H9 (cell line): ENCODE results near the gene B3GALT5. TPM values are rescaled to one million over a fixed set of nuclear protein-coding genes. Genes with fewer than 3 reads are reported as not detected.

Experiments
- DNase-seq: peaks from one replicate; pipeline ENCODE4 v3.0.0-alpha.2; 2017
- H2AFZ ChIP-seq: one replicate; pipeline ENCODE4 v1.6.1; 2013; ENCODE audit warnings: mild to moderate bottlenecking, low read length, control low read depth, moderate library complexity
- H2AK5ac ChIP-seq: 2 replicates; pipeline ENCODE4 v1.6.1; 2013; ENCODE audit warnings: low read length, control low read depth, mixed read lengths; ENCODE audit not compliant: insufficient read length
- H2BK120ac ChIP-seq: one replicate; pipeline ENCODE4 v1.6.1; 2013; ENCODE audit warnings: low read depth, mild to moderate bottlenecking, low read length, control low read depth, inconsistent platforms; ENCODE audit not compliant: poor library complexity, severe bottlenecking
- H2BK12ac ChIP-seq: 2 replicates; pipeline ENCODE4 v1.6.1; 2013; ENCODE audit warnings: low read length, control low read depth, mixed read lengths, low read depth; ENCODE audit not compliant: insufficient read length
- H2BK15ac ChIP-seq: 2 replicates; pipeline ENCODE4 v1.6.1; 2013; ENCODE audit warnings: low read depth, low read length, control low read depth
- H2BK20ac ChIP-seq: one replicate; pipeline ENCODE4 v1.6.1; 2013; ENCODE audit warnings: low read depth, mild to moderate bottlenecking, low read length, control low read depth, inconsistent platforms; ENCODE audit not compliant: poor library complexity, severe bottlenecking
- H2BK5ac ChIP-seq: 2 replicates; pipeline ENCODE4 v1.6.1; 2013; ENCODE audit warnings: low read length, control low read depth, mixed read lengths; ENCODE audit not compliant: insufficient read length
- H3K14ac ChIP-seq: 2 replicates; pipeline ENCODE4 v1.6.1; 2013; ENCODE audit warnings: low read length, control low read depth; ENCODE audit not compliant: insufficient read depth
- H3K18ac ChIP-seq: 2 replicates; pipeline ENCODE4 v1.6.1; 2013; ENCODE audit warnings: low read depth, mild to moderate bottlenecking, mixed read lengths, low read length, control low read depth; ENCODE audit not compliant: insufficient read length
- H3K23ac ChIP-seq: 2 replicates; pipeline ENCODE4 v1.6.1; 2013; ENCODE audit warnings: low read length, control low read depth, mixed read lengths, low read depth; ENCODE audit not compliant: insufficient read length
- H3K23me2 ChIP-seq: 2 replicates; pipeline ENCODE4 v1.6.1; 2013; ENCODE audit warnings: low read depth, mild to moderate bottlenecking, mixed read lengths, low read length, control low read depth; ENCODE audit not compliant: insufficient read length, poor library complexity, severe bottlenecking
- H3K27ac ChIP-seq: 2 replicates; pipeline ENCODE4 v1.5.1; 2013; ENCODE audit warnings: low read length, control low read depth, mixed read lengths, low read depth; ENCODE audit not compliant: insufficient read length
- H3K27me3 ChIP-seq: 2 replicates; pipeline ENCODE4 v1.6.1; 2013; ENCODE audit warnings: low read length, control low read depth, inconsistent platforms; ENCODE audit not compliant: insufficient read depth
- H3K4ac ChIP-seq: 2 replicates; pipeline ENCODE4 v1.6.1; 2013; ENCODE audit warnings: low read depth, mild to moderate bottlenecking, control low read depth, inconsistent platforms, low read length, moderate library complexity
- H3K4me1 ChIP-seq: 2 replicates; pipeline ENCODE4 v1.6.1; 2013; ENCODE audit warnings: low read length, control low read depth, inconsistent platforms; ENCODE audit not compliant: insufficient read depth
- H3K4me2 ChIP-seq: 2 replicates; pipeline ENCODE4 v1.6.1; 2013; ENCODE audit warnings: low read length, control low read depth, mixed read lengths; ENCODE audit not compliant: insufficient read length, insufficient read depth
- H3K56ac ChIP-seq: 2 replicates; pipeline ENCODE4 v1.6.1; 2013; ENCODE audit warnings: low read depth, mild to moderate bottlenecking, mixed read lengths, low read length, control low read depth; ENCODE audit not compliant: insufficient read length
- H3K79me1 ChIP-seq: 2 replicates; pipeline ENCODE4 v1.6.1; 2013; ENCODE audit warnings: low read depth, mild to moderate bottlenecking, moderate library complexity, low read length, control low read depth, inconsistent platforms; ENCODE audit not compliant: insufficient read depth, poor library complexity, severe bottlenecking
- H3K79me2 ChIP-seq: 2 replicates; pipeline ENCODE4 v1.6.1; 2013; ENCODE audit warnings: low read length, control low read depth, inconsistent platforms; ENCODE audit not compliant: insufficient read depth
- H3K9ac ChIP-seq: 2 replicates; pipeline ENCODE4 v1.6.1; 2013; ENCODE audit warnings: low read length, control low read depth, mixed read lengths; ENCODE audit not compliant: insufficient read length; ENCODE audit errors: extremely low read depth
- H3K9me3 ChIP-seq: one replicate; pipeline ENCODE4 v1.6.1; 2013; ENCODE audit warnings: low read depth, low read length, inconsistent platforms; ENCODE audit not compliant: control insufficient read depth
- H3T11ph ChIP-seq: one replicate; pipeline ENCODE4 v1.6.1; 2013; ENCODE audit warnings: mild to moderate bottlenecking, low read length, control low read depth, inconsistent platforms
- H4K20me1 ChIP-seq: one replicate; pipeline ENCODE4 v1.6.1; 2013; ENCODE audit not compliant: control insufficient read depth, insufficient read length, insufficient read depth
- H4K5ac ChIP-seq: 2 replicates; pipeline ENCODE4 v1.6.1; 2013; ENCODE audit warnings: low read depth, mild to moderate bottlenecking, mixed read lengths, low read length, control low read depth; ENCODE audit not compliant: insufficient read length
- H4K8ac ChIP-seq: replicated peaks from 2 replicates; pipeline ENCODE4 v1.6.1; 2013; ENCODE audit warnings: low read length, control low read depth, mixed read lengths, low read depth; ENCODE audit not compliant: insufficient read length
- H4K91ac ChIP-seq: 2 replicates; pipeline ENCODE4 v1.6.1; 2013; ENCODE audit warnings: low read depth, mild to moderate bottlenecking, moderate library complexity, mixed read lengths, low read length, control low read depth; ENCODE audit not compliant: insufficient read length
- H3K27ac Mint-ChIP-seq, 3 experiments: 2 replicates in 2 of 3; 3 replicates in 1 of 3; pipeline ENCODE4 v1.8.0; 2020 to 2021; ENCODE audit warnings: mixed read lengths in 3 of 3, mild to moderate bottlenecking in 1 of 3, moderate library complexity in 1 of 3
- H3K27me3 Mint-ChIP-seq: 2 replicates; pipeline ENCODE4 v1.8.0; 2021; ENCODE audit warnings: low read depth, mild to moderate bottlenecking, moderate library complexity, mixed read lengths
- H3K36me3 Mint-ChIP-seq, 3 experiments: 2 replicates in 2 of 3; 3 replicates in 1 of 3; pipeline ENCODE4 v1.8.0; 2020 to 2021; ENCODE audit warnings: low read depth in 3 of 3, mixed read lengths in 3 of 3; ENCODE audit not compliant: insufficient read depth in 1 of 3
- H3K4me1 Mint-ChIP-seq, 2 experiments: 2 replicates each; pipeline ENCODE4 v1.8.0; 2020; ENCODE audit warnings: mixed read lengths in 2 of 2
- H3K4me3 Mint-ChIP-seq, 2 experiments: 2 replicates in 1 of 2; 3 replicates in 1 of 2; pipeline ENCODE4 v1.8.0; 2020 to 2021; ENCODE audit warnings: mild to moderate bottlenecking in 2 of 2, mixed read lengths in 2 of 2, moderate library complexity in 1 of 2
- H3K9me3 Mint-ChIP-seq, 2 experiments: 2 replicates in 1 of 2; 3 replicates in 1 of 2; pipeline ENCODE4 v1.8.0; 2020; ENCODE audit warnings: mild to moderate bottlenecking in 2 of 2, mixed read lengths in 2 of 2, moderate library complexity in 1 of 2
- WGBS: extraction: QIAGEN DNeasy Blood & Tissue Kit; methylation state at CpG from one replicate; pipeline ENCODE4 v1.1.7; 2013; ENCODE audit warnings: missing lambda C conversion rate, low lambda C conversion rate, mixed read lengths; ENCODE audit not compliant: insufficient read length; ENCODE audit errors: extremely low coverage; 5-methylcytosine and 5-hydroxymethylcytosine counted together
- total RNA-seq: library from RNA; stranded (reverse); gene quantifications from 2 replicates; pipeline ENCODE4 v1.2.1, GENCODE V29; 2021
- TF ChIP-seq, protein P1 (sequence below): fragments of 200-600 bp; sonication (generic); conservative IDR thresholded peaks from 3 replicates; pipeline ENCODE4 v1.8.0; 2021; ENCODE audit warnings: antibody characterized with exemption, mild to moderate bottlenecking

B3GALT5 gene
- total RNA-seq, 1 experiment from 2014 or later, result 24.7 TPM

DNA sequence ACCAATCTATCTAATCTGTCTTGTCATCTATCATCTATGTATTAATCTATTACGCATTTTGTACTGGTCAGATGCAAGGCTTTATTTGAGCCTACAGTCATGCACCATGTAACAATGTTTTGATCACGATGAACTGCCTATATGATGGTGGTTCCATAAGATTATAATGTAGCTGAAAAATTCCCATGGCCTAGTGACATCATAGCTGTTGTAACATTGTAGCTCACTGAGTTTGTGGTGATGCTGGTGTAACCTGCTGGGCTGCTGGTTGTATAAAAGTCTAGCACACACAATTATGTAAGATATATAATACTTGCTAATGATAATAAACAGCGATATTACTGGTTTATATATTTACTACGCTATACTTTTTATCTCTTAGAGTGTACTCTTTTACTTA is 67.5 kb downstream of the B3GALT5 start:
- Histone ChIP-seq H3T11ph (no peak overlapping the region), H3K18ac (no peak overlapping the region), H3K27me3 (no peaks in the 10 kb centered on the region), H4K5ac (no peak overlapping the region), H4K8ac (no peak overlapping the region), H2BK20ac (no peak overlapping the region), H3K56ac (no peak overlapping the region), H3K79me1 (no peaks in the 10 kb centered on the region), H3K4me2 (no peak overlapping the region), H4K91ac (no peak overlapping the region), H2BK5ac (no peak overlapping the region), H3K14ac (no peak overlapping the region), H3K4ac (no peak overlapping the region), H2BK12ac (no peak overlapping the region), H2BK120ac (no peak overlapping the region), H2AK5ac (no peak overlapping the region), H4K20me1 (no peaks in the 10 kb centered on the region), H2BK15ac (no peak overlapping the region), H3K9me3 (peaks cover 5% of the 10 kb centered on the region), H3K23ac (no peak overlapping the region), H2AFZ (no peak overlapping the region), H3K27ac (no peak overlapping the region), H3K79me2 (no peaks in the 10 kb centered on the region), H3K23me2 (no peaks in the 10 kb centered on the region), H3K4me1 (0 out of 2 replicates have a peak, but pooled peaks cover 1% of the 10 kb centered on the region), H3K9ac (no peak overlapping the region)
- TF ChIP-seq, protein P1, sequence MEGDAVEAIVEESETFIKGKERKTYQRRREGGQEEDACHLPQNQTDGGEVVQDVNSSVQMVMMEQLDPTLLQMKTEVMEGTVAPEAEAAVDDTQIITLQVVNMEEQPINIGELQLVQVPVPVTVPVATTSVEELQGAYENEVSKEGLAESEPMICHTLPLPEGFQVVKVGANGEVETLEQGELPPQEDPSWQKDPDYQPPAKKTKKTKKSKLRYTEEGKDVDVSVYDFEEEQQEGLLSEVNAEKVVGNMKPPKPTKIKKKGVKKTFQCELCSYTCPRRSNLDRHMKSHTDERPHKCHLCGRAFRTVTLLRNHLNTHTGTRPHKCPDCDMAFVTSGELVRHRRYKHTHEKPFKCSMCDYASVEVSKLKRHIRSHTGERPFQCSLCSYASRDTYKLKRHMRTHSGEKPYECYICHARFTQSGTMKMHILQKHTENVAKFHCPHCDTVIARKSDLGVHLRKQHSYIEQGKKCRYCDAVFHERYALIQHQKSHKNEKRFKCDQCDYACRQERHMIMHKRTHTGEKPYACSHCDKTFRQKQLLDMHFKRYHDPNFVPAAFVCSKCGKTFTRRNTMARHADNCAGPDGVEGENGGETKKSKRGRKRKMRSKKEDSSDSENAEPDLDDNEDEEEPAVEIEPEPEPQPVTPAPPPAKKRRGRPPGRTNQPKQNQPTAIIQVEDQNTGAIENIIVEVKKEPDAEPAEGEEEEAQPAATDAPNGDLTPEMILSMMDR, result no peak
- WGBS, result no CpG with 5 or more reads among the region's 4 CpGs
- Mint-ChIP-seq H3K36me3 (peaks cover 16 to 24% (median 19%) of the 10 kb centered on the region in 3 experiments), H3K9me3 (peaks cover 18 to 26% of the 10 kb centered on the region in 2 experiments), H3K4me3 (no peak overlapping the region; a peak in 1 of 5 replicates), H3K27me3 (no peaks in the 10 kb centered on the region), H3K27ac (no peak overlapping the region), H3K4me1 (peaks cover 14 to 17% of the 10 kb centered on the region in 2 experiments)
- no peak for DNase-seq
